PFSK-1 (cell line): ENCODE measurements around the gene SCCPDH.

Experiments used
- FOXP2 ChIP-seq: optimal IDR thresholded peaks from 2 replicates; pipeline ENCODE3; 2011; ENCODE audit warnings: borderline replicate concordance, control low read depth, inconsistent platforms; ENCODE audit not compliant: insufficient read depth; ENCODE audit errors: extremely low read length, extremely low read depth
- POLR2AphosphoS5 ChIP-seq: IDR thresholded peaks from 2 replicates; pipeline ENCODE4 v1.6.1; 2012; ENCODE audit warnings: low read depth, mild to moderate bottlenecking, control low read depth, low read length, moderate library complexity
- SIN3A ChIP-seq: IDR thresholded peaks from 2 replicates; pipeline ENCODE4 v1.6.1; 2012; ENCODE audit warnings: mild to moderate bottlenecking, low read length, moderate library complexity, borderline replicate concordance; ENCODE audit not compliant: insufficient read depth
- TAF1 ChIP-seq: IDR thresholded peaks from 2 replicates; pipeline ENCODE4 v1.6.1; 2012; ENCODE audit warnings: low read length, control low read depth, borderline replicate concordance; ENCODE audit not compliant: insufficient read depth
- TF ChIP-seq, protein P1 (sequence below), 2 experiments: IDR thresholded peaks; 2 replicates each; pipeline versions ENCODE4 v1.6.1 to v1.8.0; 2011 to 2012; ENCODE audit warnings: low read depth in 2 of 2, low read length in 2 of 2, control low read depth in 1 of 2, inconsistent platforms in 1 of 2, mild to moderate bottlenecking in 1 of 2, moderate library complexity in 1 of 2; ENCODE audit not compliant: insufficient read depth in 1 of 2

SCCPDH gene

DNA sequence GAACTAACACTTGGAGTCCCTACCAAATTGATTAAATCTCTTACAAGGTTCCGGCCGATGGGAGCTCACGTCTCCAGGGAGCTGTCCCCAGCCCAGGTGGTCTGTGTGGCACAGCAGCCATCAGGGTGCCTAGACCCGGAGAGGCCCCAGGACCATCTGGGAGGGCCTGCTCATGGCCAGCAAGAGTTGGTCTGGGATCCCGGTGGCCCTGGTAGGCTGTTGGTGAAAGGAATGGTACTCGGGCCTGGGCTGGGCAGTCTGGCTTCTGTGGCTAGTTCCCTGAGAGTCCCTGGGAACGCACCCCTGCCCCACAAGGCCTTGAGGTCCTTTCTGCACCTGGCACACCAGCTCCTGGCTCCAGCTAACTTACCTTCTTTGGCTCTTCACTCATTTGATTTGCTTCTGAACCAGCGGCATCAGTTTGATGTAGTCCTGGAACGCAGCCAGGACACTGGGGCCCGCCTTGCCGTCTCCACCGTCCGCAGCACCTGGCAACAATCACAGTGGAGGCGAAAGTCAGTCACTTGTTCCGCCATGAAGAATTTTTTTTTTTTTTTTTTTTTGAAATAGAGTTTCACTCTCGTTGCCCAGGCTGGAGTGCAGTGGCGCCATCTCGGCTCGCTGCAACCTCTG is 62.5 kb downstream of the SCCPDH start:
- TF ChIP-seq SIN3A (no peak), POLR2AphosphoS5 (no peak), TAF1 (no peak), FOXP2 (no peak)
- TF ChIP-seq, protein P1, sequence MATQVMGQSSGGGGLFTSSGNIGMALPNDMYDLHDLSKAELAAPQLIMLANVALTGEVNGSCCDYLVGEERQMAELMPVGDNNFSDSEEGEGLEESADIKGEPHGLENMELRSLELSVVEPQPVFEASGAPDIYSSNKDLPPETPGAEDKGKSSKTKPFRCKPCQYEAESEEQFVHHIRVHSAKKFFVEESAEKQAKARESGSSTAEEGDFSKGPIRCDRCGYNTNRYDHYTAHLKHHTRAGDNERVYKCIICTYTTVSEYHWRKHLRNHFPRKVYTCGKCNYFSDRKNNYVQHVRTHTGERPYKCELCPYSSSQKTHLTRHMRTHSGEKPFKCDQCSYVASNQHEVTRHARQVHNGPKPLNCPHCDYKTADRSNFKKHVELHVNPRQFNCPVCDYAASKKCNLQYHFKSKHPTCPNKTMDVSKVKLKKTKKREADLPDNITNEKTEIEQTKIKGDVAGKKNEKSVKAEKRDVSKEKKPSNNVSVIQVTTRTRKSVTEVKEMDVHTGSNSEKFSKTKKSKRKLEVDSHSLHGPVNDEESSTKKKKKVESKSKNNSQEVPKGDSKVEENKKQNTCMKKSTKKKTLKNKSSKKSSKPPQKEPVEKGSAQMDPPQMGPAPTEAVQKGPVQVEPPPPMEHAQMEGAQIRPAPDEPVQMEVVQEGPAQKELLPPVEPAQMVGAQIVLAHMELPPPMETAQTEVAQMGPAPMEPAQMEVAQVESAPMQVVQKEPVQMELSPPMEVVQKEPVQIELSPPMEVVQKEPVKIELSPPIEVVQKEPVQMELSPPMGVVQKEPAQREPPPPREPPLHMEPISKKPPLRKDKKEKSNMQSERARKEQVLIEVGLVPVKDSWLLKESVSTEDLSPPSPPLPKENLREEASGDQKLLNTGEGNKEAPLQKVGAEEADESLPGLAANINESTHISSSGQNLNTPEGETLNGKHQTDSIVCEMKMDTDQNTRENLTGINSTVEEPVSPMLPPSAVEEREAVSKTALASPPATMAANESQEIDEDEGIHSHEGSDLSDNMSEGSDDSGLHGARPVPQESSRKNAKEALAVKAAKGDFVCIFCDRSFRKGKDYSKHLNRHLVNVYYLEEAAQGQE (IDR thresholded peaks at IDR 0.05; ENCODE audit: insufficient read depth in 1 of 2, low read depth in 2 of 2, low read length in 2 of 2), result no peak

DNA sequence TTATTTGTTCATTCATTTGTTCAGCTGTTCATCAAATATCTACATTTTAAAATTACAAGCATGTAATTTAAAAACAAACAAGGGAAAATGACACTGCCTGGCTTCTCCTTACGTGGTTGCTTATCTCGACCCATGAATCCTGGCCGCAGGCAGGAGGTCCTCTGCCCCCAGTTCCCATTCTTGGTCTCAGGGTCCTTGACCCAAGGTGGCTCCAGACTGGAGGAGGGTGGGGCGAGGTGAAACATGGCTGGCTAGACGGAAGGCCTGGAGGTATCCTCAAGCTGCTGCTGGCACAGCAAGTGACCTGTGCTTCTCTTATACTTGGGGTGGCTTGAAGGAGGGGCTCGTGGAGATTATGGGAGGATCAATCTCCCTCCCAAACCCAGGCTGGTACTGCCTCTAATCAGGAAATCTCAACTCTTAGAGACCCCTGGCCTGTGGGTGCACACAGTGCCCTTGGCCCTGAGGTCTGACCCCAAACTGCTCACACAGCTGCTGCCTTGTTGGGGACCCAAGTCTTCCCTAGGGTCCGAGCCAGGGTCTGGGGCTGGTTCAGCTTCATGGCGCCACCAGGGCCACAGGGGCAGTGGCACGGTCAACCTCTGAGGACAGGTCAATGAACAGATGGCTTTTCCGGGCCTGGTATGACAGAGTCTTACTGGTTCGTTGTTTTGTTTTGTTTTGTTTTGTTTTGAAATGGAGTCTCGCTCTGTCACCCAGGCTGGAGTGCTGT is 63.7 kb downstream of the SCCPDH start:
- TF ChIP-seq FOXP2 (no peak), TAF1 (no peak), SIN3A (no peak), POLR2AphosphoS5 (no peak)
- TF ChIP-seq, protein P1 (IDR thresholded peaks at IDR 0.05; ENCODE audit: insufficient read depth in 1 of 2, low read depth in 2 of 2, low read length in 2 of 2), result no peak

DNA sequence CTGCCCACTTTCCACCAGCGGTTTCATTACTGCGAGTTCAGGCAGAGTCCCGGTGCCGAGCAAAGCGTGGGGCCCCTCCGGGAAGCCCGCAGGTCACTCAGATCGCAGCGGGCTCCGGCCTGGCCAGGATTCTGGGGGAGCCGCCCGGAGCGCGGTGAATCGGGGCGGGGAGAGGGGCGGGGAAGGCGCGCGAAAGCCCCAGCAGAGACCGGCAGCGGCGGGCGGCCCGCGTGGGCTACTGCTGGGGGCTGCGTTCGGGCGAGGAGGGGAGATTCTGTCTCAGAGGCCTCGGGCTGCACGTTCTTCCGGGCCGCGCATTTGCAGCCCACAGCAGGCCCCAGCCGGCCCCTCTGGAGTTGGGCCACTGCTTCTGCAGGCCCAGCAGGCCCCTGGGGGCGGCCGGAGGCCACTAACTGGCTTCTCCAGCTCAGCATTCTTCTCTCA is 64.7 kb downstream of the SCCPDH start:
- TF ChIP-seq, protein P1 (IDR thresholded peaks at IDR 0.05; ENCODE audit: insufficient read depth in 1 of 2, low read depth in 2 of 2, low read length in 2 of 2), result no peak
- no peak for TF ChIP-seq POLR2AphosphoS5
- TF ChIP-seq FOXP2, result no peak
- TF ChIP-seq TAF1, result no peak
- TF ChIP-seq SIN3A, result no peak

DNA sequence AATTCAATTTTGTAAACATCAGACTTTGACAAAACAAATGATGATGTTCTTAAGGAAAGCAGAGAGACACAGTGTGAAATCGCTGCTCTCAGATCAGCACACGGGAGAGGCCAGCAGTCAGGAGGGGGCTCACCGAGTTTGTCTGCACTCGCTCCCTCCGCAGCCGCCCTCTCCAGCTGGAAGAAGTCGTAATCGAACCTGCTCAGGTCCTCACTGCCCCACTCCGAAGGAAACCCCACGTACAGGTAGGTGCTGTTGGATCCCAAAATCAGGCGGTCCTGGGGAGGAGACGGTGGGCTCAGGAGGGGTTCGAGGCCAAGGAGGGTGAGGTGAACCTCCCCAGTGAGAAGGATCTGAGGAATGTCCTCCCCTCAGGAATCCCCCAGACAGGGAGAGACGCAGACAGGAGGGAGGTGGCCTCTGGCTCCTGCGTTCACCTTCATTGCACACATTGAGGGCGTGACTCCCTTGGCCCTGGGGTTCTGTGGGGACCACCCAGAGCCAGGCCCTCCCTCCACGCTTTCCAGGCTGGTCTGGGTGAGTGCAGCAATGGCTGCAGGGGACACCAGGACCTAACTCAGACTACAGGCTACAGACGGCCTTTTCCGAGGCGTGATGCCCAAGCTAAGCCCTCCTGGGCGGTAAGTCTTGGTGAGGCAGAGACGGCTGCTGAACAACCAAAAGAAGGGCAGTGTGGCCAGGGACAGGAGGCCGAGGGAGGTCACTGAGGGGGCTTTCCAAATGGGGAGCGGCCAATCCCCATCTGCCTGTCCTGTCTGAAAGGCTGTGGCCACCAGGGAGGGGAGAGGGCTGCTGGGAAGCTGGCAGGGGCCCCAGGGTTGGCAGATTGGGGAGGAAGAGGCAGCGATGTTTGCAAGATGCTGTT is 65.5 kb downstream of the SCCPDH start:
- TF ChIP-seq SIN3A, result no peak
- TF ChIP-seq TAF1, result no peak
- no peak for TF ChIP-seq POLR2AphosphoS5
- no peak for TF ChIP-seq FOXP2
- TF ChIP-seq, protein P1 (IDR thresholded peaks at IDR 0.05; ENCODE audit: insufficient read depth in 1 of 2, low read depth in 2 of 2, low read length in 2 of 2), result no peak
